ENCODE measurements around the gene TMEM170A.

GRCh38 chr16:75413951-75414350 lies 50.5 kb downstream of the TMEM170A start:
- TF ChIP-seq REST (IDR thresholded peaks at IDR 0.05; ENCODE audit: unreplicated experiment) (no peak), CTCF (conservative IDR thresholded peaks at IDR 0.05; ENCODE audit: low read depth in 2 of 2) (no peak), POLR2AphosphoS5 (IDR thresholded peaks at IDR 0.05; ENCODE audit: low read depth) (no peak), EZH2phosphoT487 (IDR thresholded peaks at IDR 0.05; ENCODE audit: unreplicated experiment) (no peak)

Measured in GM23338 (cell line).